ENCODE data around the gene APLP1.
A peak's percentile ranks its signal among the peaks of the same experiment; 100 is the strongest.
"Not testable (repeated sequence)": the region's sequence is repeated elsewhere in the genome, so short reads cannot be mapped to it uniquely, and the experiment has no call there.

APLP1 gene

DNA sequence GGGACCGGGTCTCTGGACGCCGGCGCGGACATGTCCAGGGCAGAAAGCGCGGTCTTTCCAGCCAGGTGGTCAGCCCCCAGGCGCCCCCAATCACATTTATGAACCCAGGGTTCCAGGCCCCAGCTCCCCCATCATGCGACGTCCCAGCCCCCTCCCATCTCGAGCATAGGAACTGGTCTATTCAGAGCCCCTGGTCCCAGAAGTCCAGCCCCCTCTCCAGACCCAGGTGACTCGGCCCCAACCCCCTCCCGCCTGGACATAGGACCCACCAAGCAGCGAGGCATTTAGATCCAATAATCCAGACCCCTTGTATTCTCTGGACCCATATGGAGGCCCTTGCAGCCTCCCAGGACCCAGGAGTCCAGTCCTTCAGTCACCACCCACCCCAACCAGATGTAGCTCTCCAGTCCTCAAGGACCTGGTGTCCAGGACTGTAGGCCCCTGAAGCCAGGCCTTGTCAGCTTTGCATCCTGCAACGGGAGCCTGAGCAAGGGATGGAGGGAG is 501 bp downstream of the APLP1 start:
- no peak for DNase-seq (ENCODE audit: low read depth, low spot score)
- CTCF ChIA-PET, result interaction anchor here (1.8 to 2.5 kb wide), 2 partner anchors 12 to 62 kb away, joined by 4 to 5 read pairs; partner anchors contain the start of gene KIRREL2
- POLR2A ChIA-PET, result no interaction called here
- TF ChIP-seq, protein P1, sequence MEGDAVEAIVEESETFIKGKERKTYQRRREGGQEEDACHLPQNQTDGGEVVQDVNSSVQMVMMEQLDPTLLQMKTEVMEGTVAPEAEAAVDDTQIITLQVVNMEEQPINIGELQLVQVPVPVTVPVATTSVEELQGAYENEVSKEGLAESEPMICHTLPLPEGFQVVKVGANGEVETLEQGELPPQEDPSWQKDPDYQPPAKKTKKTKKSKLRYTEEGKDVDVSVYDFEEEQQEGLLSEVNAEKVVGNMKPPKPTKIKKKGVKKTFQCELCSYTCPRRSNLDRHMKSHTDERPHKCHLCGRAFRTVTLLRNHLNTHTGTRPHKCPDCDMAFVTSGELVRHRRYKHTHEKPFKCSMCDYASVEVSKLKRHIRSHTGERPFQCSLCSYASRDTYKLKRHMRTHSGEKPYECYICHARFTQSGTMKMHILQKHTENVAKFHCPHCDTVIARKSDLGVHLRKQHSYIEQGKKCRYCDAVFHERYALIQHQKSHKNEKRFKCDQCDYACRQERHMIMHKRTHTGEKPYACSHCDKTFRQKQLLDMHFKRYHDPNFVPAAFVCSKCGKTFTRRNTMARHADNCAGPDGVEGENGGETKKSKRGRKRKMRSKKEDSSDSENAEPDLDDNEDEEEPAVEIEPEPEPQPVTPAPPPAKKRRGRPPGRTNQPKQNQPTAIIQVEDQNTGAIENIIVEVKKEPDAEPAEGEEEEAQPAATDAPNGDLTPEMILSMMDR (IDR thresholded peaks at IDR 0.05; ENCODE audit: insufficient read depth, low read length, missing control alignments), result no peak
- H3K4me3 ChIP-seq (ENCODE audit: low read depth, low read length), result peak overlapping the region; percentile 49

DNA sequence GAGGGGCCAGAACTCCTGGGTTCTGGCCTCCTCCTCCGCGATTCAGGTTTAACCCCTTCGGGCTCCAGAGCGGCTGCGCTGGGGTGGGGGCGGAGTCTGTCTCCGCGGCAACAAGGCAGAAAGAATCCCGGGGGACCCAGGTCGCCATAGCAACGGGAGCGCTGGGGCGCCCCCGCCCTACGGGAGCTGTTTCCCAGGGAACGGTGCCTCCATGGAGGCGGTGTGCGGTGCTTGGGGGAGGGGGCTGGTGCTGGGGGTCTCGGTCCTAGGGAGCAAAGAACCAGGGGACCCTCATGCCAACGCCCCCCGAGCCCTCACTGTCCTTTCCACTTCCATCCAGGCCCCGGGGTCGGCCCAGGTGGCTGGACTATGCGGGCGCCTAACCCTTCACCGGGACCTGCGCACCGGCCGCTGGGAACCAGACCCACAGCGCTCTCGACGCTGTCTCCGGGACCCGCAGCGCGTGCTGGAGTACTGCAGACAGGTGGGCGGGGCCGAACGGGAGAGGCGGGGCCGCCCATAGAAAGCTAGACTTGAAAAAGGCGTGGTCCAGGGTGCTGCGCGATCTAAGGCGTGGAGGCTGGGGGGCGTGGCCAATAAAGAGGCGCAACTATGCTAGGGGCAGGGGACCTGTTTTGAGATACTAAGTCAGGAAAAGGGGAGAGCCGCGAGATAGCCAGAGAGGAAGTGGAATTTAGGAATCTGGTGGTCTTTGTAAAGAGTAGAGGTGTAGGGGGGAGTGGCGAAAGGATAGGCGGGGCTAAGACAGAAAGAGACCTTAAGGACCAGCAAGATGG is 1.2 kb downstream of the APLP1 start:
- no peak for DNase-seq (ENCODE audit: low read depth, low spot score)
- ChIA-PET CTCF (interaction anchor here (0.6 to 2.5 kb wide), 5 partner anchors 10 to 175 kb away, joined by 3 to 5 read pairs (median 3); partner anchors contain the start of gene KIRREL2), POLR2A (no interaction called here)
- TF ChIP-seq, protein P1 (IDR thresholded peaks at IDR 0.05; ENCODE audit: insufficient read depth, low read length, missing control alignments), result no peak
- H3K4me3 ChIP-seq (ENCODE audit: low read depth, low read length), result peak overlapping the region; percentile 49

DNA sequence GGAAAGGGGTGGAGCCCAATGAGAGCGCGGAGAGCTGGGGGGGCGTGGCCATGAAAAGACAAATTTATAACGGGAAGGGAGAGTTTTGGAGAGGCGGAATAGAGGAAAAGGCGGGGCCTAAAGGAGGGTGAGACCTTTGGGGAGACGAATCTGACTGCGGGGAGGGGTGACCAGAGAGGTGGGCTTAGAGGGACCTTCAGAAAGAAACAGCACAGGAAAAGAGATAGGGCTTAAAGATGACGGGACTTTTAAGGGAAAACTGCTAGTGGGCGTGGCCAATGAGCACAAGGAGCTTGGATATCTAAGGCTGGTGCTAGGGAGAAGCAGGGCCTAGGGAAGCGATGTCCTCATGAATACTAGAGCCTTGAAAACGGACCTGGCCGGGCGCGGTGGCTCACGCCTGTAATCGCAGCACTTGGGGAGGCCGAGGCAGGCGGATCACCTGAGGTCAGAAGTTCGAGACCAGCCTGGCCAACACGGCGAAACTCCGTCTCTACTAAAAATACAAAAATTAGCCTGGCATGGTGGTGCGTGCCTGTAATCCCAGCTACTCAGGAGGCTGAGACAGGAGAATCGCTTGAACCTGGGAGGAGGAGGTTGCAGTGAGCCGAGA is 1.9 kb downstream of the APLP1 start:
- H3K4me3 ChIP-seq (ENCODE audit: low read depth, low read length); DNase-seq (ENCODE audit: low read depth, low spot score); POLR2A ChIA-PET: not testable (repeated sequence)
- CTCF ChIA-PET, result interaction anchor here (0.6 to 2.5 kb wide), 4 partner anchors 9 to 176 kb away, joined by 3 to 5 read pairs (median 3); no protein-coding TSS in a partner anchor

DNA sequence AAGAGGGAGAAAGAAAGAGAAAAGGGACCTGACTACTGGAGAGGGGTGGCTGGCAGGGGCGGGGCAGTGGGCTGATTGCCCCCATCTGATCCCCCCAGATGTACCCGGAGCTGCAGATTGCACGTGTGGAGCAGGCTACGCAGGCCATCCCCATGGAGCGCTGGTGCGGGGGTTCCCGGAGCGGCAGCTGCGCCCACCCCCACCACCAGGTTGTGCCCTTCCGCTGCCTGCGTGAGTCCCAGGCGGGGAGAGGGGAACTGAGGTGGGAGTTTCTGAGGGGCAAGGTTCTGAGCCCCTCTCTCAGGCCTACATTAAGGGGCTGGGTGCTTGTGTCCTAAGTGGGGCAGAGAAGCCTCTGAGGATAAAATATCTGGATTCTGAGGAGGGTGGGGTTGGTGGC is 2.4 kb downstream of the APLP1 start:
- CTCF ChIA-PET, result interaction anchor here (0.8 to 2.5 kb wide), 3 partner anchors 9 to 60 kb away, joined by 3 to 5 read pairs (median 3); no protein-coding TSS in a partner anchor

DNA sequence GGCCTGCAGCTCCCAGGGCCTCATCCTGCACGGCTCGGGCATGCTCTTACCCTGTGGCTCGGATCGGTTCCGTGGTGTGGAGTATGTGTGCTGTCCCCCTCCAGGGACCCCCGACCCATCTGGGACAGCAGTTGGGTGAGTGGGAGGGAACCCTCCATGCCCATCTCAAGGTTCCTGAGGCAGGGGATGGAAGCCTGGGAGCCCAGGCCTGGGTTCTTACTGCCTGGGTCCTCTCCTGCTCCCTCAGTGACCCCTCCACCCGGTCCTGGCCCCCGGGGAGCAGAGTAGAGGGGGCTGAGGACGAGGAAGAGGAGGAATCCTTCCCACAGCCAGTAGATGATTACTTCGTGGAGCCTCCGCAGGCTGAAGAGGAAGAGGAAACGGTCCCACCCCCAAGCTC is 3.2 kb downstream of the APLP1 start:
- H3K4me3 ChIP-seq (ENCODE audit: low read depth, low read length), result no peak overlapping the region
- TF ChIP-seq, protein P1 (IDR thresholded peaks at IDR 0.05; ENCODE audit: insufficient read depth, low read length, missing control alignments), result no peak
- no peak for DNase-seq (ENCODE audit: low read depth, low spot score)
- CTCF ChIA-PET, result interaction anchor here (1.2 kb wide), 1 partner anchor 11 kb away, joined by 3 read pairs; no protein-coding TSS in a partner anchor
- POLR2A ChIA-PET, result no interaction called here

More for the DNA sequence above, 2.4 kb downstream of the APLP1 start:
- POLR2A ChIA-PET, result no interaction called here
- DNase-seq (ENCODE audit: low read depth, low spot score), result no peak
- H3K4me3 ChIP-seq (ENCODE audit: low read depth, low read length), result no peak overlapping the region
- TF ChIP-seq, protein P1 (IDR thresholded peaks at IDR 0.05; ENCODE audit: insufficient read depth, low read length, missing control alignments), result no peak

DNA sequence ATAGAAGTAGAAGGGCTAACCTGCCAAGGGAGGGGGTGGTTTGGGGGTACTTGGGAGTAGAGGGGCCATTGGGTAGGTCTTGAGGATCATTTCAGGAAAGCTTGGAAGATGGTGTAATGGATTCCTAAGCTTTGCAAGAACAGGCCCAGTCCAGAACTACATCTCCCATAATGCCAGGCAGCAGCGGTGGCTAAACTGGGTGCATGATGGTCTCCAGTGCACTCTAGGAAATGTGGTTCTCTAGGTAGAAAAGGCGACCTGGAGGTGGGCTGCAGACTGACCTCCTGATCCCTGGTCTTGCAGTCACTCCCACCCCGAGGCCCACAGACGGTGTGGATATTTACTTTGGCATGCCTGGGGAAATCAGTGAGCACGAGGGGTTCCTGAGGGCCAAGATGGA is 3.8 kb downstream of the APLP1 start:
- TF ChIP-seq, protein P1 (IDR thresholded peaks at IDR 0.05; ENCODE audit: insufficient read depth, low read length, missing control alignments), result no peak
- POLR2A ChIA-PET, result no interaction called here
- CTCF ChIA-PET, result interaction anchor here (1.2 kb wide), 1 partner anchor 10 kb away, joined by 3 read pairs; no protein-coding TSS in a partner anchor
- DNase-seq (ENCODE audit: low read depth, low spot score), result no peak
- H3K4me3 ChIP-seq (ENCODE audit: low read depth, low read length), result no peak overlapping the region

All from AG04449 (cell line).